H1 (cell line): Measurements from ENCODE around the gene POLN. TPM values are rescaled to one million over a fixed set of nuclear protein-coding genes. Genes with fewer than 3 reads are reported as not detected.

Source experiments
- EGR1 ChIP-seq: IDR thresholded peaks from 2 replicates; pipeline ENCODE4 v1.6.1; 2011; ENCODE audit warnings: low read depth, low read length, borderline replicate concordance
- EP300 ChIP-seq, 2 experiments: IDR thresholded peaks; 1 replicate in 1 of 2; 2 replicates in 1 of 2; pipeline ENCODE4 v1.6.1; 2011 to 2012; ENCODE audit warnings: low read depth in 2 of 2, low read length in 2 of 2, mild to moderate bottlenecking in 2 of 2, borderline replicate concordance in 1 of 2, inconsistent platforms in 1 of 2, moderate library complexity in 1 of 2
- TCF12 ChIP-seq: IDR thresholded peaks from 2 replicates; pipeline ENCODE4 v1.6.1; 2011; ENCODE audit warnings: low read depth, mild to moderate bottlenecking, low read length
- polyA plus RNA-seq, 7 experiments: library from polyadenylated mRNA; depleted of rRNA in 3 of 7; stranded (reverse) in 5 of 7; unstranded in 2 of 7; fragments of >200 nt in 5 of 7; fragments of 200-250 nt in 2 of 7; gene quantifications; 1 replicate in 5 of 7; 2 replicates in 1 of 7; 4 replicates in 1 of 7; pipeline versions ENCODE4 v1.2.1 to v1.2.3, GENCODE V29; 2011 to 2013; ENCODE audit warnings: missing spikeins in 2 of 7, mixed read lengths in 2 of 7
- total RNA-seq: library from RNA; stranded (reverse); fragmentation: NEBNext Ultra II Directional; extraction: Animal tissue kit (Norgen Biotek cat#: 25700); gene quantifications from 2 replicates; pipeline ENCODE4 v1.2.1, GENCODE V29; 2021

The POLN gene
- total and polyA plus RNA-seq, 2 of the 8 experiments (the other 6 are each of a cell fraction or from before 2014, with no cell fraction given): 0.98 to 1.5 TPM

- TF ChIP-seq TCF12 (no peak), EP300 (IDR thresholded peaks at IDR 0.05; ENCODE audit: borderline replicate concordance in 1 of 2, low read depth in 2 of 2, low read length in 2 of 2) (no peak), EGR1 (no peak)
These were observed 22.6 kb upstream of the POLN start (continued) for GRCh38 chr4:2264481-2265041.
